Measurements from ENCODE around the gene ANKRD63. TPM values are rescaled to one million over a fixed set of nuclear protein-coding genes. Genes with fewer than 3 reads are reported as not detected.

Gene ANKRD63, protein sequence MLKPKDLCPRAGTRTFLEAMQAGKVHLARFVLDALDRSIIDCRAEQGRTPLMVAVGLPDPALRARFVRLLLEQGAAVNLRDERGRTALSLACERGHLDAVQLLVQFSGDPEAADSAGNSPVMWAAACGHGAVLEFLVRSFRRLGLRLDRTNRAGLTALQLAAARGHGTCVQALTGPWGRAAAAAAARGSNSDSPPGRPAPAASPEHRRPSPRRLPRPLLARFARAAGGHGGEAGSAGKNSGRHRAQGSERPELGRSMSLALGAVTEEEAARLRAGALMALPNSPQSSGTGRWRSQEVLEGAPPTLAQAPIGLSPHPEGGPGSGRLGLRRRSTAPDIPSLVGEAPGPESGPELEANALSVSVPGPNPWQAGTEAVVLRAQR
- total RNA-seq (2014; rRNA removed; shearing (Covaris generic)): 0.37 TPM in 1 of 2 replicates, not detected in the other

DNA sequence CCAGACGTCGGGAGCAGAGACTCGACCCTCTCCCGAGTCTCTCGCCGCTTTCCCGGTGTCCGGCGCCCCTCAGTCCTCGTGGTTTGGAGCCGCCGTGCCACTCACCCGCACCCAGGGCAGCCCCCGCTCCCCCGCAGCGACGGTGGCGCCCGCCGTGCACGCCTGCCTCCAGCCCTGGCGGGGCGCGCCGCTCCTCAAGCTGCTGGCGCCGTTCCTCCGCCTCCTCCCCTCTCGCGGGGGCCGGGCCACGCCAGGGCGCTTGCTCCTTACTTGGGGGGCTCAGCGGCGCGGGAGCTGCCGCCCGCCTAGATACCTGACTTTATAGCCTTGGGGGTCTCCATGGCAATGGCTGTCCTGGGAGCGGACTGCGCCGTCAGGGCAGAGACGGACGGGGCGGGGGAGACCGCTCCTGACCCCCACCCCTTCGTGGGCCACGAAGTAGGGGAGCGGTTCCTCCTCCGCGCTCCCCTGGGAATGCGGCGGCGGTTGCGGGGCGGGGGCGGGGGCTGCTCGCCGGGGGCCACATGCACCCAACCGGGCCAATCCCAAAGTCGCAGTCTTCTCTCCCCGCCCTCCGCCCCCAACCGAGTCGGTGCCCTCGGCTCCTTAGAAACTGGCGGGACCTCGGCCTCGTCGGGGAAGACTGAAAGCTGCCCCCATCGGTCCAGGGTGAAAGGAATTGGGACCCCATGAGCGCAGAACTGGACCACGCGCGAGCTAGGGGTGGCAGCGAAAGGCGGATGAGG is at the start of gene ANKRD63:
ANKRD63 (minus strand) TSS at position 196 of the 746 bp plus-strand sequence. CDS start 478 bp downstream, outside the sequence.
- no peak for DNase-seq (ENCODE audit: low spot score)

DNA sequence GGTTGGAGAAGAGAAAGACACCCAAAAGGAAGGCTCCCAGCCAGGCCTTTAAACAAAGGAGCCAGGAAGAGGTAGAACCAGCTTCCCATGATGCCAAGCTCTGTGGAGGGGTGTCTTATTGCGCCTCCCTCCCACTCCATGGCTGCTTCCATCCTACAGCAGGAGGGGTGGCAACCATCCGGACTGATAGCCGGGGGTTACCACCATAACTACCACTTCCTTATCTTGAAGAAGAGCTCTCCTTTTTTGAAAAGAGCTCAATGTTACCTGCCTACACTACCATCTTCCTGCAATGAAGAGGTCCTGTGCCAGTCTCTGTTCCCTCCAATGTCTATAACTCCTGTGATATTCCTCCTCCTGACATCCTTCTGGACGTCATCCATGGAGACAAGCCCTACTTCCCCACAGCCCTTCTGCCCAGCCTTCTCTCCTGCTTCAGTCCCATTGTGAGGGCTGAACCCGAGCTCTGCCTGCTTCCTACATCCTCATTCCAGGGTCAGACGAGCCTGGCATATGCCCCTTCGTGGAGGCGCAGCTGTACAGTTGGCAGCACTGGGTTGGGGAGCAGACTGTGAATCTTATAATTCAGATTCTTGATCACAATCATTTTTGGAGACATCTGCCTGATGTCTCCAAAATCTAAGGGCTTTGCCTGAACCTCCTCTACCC is 49.4 kb upstream of the ANKRD63 start:
- no peak for DNase-seq (ENCODE audit: low spot score)

DNA sequence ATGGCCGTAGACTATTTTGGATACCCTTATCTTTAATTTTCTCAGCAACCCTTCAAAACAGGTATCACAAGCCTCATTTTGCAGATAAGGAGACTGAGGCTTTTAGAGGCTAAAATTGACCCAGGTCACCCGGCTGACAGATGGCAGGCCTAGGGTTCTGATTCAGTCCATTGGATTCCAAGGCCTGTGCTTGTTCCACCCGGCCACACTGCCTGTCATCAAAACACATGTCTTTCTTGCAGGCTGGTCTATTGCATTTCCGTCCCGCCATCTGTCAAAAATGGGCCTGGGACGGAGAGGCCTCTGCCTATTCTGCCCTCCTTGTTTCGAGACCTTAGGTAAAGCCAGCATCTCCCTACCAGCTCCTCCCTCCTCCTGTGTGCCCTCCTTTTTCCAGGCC is 48.8 kb upstream of the ANKRD63 start:
- DNase-seq (ENCODE audit: low spot score): no peak

DNA sequence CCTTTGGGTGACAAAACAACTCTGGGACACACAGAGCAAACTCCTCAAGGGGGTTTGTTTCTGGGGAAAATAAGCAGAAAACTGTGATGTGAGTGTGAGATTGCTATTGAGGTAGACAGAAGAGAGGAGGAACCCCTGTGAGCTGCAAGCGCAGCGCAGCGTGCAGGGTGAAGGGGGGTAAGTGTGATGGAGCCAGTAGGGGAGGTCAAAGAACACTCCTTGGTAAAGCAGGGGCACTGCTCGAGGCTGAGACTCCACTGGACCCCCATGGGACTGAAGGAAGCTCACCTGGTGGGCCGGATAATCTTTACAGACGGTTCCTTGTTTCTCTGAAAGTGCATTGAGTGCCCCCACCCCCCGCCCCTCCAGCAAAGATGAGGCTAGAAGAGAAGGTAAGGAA is 48.2 kb upstream of the ANKRD63 start:
- no peak for DNase-seq (ENCODE audit: low spot score)

DNA sequence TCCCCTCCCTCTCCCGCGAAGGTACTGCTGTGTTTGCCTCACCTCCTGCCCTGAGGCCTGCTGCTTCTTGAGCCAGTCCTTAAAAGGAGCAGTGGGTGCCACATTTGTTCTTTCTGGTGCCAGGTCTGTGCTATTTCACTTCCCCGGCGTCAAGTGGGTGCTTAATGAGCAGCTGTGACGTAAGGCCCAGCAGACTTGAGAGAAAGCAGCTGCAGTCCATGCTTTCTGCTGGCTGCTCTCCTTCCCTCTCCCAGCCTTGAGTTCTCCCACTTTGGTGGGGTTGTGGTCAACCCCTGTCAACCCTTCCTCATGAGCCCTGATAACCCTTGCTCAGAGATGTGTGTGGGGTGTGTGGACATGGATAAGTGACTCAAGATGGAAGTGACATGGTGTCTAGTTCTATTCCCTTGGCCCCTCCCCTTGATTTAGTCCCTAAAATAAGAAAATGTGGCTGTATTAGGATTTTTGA is 47.5 kb upstream of the ANKRD63 start:
- DNase-seq (ENCODE audit: low spot score): no peak

DNA sequence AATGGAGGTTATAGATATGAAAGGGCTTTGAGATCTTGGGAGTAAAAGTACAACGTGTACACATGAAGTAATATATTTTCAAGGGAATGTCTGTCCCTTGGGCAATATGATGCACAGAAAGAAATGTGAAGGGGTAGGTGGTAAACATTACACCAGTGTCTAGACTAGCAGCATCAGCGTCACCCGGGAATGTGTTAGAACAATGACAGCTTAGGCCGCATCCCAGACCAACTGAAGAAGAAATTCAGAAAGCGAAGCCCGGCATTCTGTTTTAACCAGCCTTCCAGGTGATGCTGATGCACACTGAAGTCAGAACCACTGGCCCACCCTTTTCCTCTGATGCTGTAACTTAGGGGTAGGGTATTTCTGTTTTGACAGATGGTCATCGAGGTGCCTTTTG is 46.9 kb upstream of the ANKRD63 start:
- DNase-seq (ENCODE audit: low spot score): no peak

DNA sequence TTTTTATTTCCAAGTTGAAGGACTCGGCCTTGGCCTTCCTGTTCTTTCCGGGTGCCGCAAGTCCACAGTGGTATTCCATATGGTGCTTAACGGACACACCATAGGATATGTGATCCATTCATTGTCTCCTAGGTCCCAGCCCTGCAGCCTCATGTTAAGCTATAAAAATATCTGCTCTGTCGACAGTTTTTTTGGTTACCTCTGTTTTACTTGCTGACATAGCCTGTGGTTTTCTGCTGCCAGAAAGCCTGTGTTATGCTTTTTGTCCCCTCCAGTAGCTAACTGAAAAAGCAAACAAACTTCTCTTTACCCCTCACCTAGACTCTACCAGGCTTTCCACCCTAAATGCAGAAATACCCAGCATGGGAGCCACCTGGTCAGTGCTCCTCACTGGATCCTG is 45.9 kb upstream of the ANKRD63 start:
- DNase-seq (ENCODE audit: low spot score): no peak

DNA sequence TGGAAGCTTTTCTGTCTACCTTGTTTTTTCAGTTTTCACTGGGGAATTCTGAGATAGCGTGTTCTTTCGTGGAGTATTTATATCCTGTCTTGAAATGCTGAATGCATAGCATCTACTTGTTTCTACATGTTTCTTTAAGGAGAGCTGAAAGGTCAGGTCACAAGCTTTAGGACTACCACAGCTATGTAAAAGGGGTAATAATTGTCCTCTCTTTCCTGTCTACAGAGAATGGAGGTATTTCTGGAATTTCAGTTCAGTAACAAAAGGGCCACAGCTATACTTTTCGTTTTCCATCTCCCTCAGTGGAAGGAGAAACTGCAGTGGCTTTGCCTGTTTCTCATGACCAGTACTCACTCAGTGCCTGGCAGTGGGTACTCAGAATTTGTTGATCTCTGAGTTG is 45.3 kb upstream of the ANKRD63 start:
- DNase-seq (ENCODE audit: low spot score): no peak

DNA sequence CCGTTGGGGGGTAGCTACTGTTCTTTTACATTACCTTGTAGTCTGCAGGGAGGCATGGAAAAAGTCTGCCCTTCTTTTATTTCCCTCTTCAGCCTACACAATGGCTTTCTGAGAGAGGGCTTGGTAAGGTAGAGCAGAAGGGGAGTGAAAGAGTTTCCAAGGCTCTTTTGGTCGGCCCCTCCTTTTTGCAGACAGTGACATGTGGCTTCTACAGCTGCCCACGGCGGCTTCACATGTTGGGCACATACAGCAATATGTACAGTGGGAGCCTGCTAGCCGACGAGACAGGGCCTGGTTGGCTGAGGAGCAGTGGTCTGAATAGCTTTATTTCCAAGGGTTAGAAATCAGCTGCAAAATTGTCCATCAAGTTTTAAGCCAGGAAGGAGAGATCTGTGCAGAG is 44.6 kb upstream of the ANKRD63 start:
- DNase-seq (ENCODE audit: low spot score): no peak

DNA sequence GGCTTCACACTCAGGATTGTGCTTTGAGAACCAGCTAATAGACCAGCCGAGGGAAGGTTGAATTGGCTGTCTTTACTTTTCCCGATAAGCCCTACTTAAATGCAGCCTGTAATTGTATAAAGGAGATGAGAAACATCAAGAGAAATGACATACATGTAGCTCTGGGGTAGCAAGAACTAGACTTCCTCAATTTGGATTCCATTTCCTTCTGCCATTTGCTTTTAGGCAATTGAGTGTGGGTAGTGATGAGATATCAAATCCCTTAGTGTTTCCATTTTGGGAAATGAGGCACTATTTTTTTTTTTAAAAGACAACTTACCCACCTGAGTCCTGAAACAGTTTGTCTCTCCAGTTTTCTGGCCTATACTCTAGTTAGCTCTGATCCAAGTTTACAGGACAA is 42.8 kb upstream of the ANKRD63 start:
- DNase-seq (ENCODE audit: low spot score): no peak

DNA sequence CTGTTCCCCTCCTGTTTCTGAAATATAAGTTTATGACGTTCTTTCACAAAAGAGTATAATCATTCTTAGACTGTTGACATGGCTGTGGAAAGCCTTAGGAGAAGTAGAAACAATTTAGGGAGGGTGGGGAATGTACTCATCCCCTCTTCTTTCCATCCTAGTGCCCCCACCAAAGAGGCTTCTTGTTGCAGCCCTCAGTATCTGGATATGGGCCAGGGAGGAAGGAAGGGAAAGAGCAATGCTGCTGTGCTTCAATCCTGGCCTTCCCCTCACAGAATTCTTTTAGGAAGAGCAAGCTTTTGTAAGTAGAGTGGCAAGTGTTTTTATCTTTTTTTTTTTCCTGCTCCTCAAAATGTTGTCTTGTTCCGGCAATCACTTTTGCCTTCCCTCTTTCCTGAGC is 42.3 kb upstream of the ANKRD63 start:
- no peak for DNase-seq (ENCODE audit: low spot score)

DNA sequence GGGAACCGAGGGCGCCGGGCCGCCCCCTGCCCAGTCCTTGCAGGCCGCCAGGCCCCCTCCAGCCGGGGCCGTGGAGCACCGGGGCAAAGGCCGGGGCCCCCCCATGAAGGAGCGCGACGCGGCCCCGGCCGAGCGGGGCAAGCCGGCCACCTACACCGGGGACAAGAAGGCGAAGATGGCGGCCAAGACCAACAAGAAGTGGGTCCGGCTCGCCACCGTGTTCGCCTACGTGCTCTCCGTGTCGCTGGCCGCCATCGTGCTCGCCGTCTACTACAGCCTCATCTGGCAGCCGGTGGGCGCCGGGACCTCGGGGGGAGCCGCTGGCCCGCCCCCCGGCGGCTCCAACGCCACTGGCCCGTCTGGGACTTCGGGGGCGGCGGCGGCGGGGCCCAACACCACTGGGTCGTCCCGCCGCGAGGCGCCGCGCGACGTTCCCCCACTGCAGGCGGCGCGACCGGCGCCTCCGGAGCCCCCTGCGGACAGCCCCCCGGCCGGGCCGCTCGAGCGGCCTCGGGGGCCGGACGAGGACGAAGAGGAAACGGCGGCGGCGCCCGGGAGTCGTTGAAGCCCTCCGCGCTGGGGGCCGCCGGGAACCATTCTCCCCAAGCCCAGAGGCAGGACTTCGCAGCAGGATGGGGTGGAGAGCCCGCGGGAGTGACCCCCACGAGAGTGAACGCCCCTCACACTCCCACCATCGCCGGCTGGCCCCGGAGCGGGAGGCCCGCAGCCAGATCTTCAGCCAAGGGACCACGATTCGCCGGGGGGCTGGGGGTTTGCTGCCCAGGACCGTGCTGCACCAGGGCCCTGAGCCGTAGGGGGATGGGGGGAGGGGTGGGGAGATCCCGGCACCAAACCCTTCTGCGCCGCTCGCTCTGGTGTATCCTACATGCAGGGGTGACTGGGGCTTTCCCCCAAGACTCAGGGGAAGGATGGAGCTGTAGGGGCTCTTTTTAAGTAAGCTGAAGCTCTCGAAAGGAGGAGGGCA is 41.4 kb upstream of the ANKRD63 start:
- no peak for DNase-seq (ENCODE audit: low spot score)

DNA sequence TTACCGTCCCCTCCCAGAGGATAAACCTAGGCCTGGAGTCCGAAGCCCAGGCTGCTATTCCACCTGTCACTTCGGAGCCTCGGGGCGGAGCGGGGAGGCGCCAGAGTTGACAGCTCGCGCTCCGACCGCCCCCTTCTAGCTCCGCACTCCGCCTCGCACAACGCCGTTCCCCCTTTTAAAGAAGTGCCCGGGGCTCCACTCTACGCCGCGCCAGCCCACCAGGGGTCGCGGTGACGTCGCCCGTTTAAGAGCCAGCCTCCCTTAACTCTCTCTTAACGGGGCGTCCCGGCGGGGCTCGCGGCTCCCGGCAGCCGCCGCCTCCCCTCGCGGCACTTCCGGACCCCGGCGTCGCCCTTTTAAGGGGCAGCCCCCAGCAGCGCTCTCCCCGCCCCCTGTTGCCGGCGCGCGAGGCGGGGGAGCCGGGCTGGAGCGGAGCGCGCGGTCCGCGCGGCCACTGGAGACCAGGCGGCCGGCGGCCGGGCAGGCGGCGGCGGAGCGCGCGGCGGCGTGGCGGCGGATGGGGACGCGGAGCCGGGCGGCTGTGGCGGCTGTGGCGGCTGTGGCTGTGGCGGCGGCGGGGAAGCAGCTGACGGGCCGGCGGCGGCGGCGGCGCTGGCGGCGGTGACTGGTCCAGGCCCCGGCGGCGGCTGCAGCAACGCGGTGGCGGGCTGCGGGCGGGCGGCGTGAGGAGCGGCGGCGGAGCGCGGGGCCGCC is 40.5 kb upstream of the ANKRD63 start, which contains the start of gene INAFM2:
INAFM2 (plus strand) TSS at position 454 of the 714 bp plus-strand sequence. CDS start 364 bp downstream, outside the sequence.
- DNase-seq (ENCODE audit: low spot score): peak; percentile 77

DNA sequence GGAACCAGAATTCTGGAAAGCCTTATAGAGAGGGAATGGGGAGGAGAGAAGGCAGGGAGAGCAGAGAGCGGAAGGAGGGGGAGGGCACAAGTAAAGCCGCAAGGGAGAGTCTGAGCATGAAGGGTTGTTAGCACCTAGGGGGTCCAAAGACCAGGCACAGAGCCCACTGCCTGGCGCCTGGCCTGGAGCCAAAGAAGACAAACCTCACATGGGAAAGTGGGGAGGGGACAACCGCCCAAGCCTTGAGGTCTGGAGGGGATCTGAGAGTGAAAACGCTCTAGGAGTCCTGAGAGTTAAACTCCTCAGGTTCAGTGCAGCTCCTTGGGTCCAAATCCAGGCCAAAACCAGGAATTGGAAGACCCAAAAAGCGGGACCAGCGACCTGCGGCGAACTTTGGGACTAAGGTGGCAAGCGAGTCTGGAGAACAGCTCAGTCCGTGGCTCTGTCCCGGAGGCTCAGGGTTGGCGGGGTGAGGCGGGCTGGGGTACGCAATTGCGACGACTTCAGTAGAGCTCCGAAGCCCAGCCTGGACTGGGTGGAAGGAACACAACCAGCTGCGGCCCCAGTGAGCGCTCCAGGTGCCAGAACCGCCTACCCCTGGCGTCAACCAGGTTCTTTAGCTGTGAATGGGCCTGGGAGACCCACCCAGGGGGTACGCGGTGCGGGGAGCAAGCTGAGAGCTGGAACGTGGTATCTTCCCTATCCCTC is 39.8 kb upstream of the ANKRD63 start:
- DNase-seq (ENCODE audit: low spot score): no peak

DNA sequence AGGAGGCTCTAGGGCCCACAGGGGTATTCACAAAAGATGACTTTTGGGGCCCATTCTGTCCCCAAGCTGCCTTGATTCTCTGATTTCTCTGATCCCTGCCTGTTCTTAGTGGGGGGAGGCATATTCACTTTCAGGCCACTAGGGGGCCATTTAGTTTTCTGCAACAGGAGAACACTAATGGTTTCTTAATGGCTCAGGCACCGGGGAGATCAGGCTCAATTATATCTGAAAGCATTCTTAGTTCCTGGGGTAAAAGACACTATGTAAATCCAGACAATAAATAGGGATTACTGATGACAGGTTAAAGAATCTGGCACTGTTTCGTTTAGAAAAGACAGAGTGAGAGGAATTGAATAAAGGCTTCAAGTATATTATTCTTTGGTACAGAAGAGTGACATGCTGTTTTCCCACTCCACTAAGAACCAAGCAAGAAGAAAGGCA is 38.1 kb upstream of the ANKRD63 start:
- DNase-seq (ENCODE audit: low spot score): peak; percentile 48

DNA sequence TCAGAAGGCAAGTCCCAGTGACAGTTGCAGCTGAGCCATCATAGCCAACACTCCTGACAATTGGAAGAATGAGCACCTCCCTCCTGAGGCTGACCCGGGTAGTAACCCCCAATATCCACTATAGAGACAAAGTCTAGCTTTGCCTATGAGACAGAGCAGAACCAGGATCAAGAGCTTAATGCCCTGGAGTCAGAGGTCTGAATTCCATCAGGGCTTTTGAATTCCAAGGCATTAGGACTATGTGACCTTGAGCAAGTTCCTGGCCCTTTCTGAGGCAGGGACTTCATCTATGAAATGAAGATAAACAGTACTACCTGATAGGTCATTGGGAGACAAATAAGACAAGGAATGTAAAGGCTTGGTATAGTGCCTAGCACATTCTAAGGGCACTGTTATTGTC is 37.5 kb upstream of the ANKRD63 start:
- no peak for DNase-seq (ENCODE audit: low spot score)

DNA sequence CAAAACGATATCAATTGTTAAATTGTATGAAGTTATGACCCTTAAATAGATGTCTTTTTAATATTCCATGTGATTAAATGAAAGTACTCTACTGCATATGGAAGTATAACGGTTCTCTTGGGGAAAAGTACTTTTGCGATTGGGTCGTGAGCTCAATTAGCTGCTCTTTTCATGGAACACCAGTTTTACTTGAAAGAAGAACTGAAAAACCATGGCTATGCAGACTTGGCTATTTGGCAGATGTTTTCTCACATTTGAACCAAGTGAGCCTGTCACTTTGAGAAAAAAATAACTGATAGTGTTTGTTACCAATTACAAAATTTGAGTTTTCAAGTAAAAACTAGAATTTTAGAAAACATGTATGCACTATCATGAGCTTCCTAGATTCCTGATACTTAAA is 34.7 kb upstream of the ANKRD63 start:
- DNase-seq (ENCODE audit: low spot score): no peak

DNA sequence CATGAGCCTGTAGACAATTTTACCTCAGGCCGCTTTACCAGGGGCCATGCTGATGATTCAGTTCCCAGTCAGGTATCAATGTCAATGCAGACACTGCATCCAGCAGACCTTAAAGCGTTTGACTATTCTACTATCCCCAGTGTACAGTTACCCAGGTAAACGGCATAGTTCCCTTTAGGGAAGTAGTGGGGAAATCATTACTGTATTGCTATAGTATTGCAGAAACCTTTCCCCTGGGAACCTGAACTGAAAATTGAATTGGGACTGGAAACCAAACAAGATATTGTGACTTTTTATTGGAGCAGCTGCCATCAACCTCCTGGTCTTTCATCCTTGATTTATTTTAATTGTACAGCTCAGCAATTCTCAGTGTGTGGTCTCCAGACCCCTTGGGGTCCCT is 34.1 kb upstream of the ANKRD63 start:
- no peak for DNase-seq (ENCODE audit: low spot score)

DNA sequence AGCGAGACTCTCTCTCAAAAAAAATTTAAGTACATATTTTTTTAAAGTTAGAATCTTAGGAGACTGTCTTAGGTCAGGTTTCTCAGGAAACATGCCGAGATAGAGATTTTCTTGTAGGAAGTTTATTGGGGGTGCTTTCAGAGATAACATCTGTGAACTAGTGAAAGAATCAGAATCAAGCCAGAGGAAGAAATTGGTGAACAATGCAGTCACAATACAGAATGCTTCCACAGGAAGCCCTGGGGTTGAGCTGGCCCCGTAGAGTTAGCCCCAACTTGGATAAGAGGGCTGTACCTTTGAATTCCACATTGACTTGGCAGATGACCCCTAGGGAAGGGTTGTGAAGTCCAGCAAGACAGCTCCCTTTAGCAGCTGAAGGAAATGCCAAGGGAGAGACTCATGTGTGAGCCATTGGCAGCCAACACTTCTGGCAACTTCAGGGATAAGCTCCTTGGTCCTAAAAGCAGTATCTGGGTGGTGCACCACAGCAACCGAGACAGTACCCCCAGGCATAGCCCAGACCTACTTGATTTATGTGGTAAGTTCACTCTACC is 31.9 kb upstream of the ANKRD63 start:
- DNase-seq (ENCODE audit: low spot score): no peak

Measured in H4 (cell line).